HG03378 (cell line): Measurements from ENCODE around the gene SNX6.
"Not testable (repeated sequence)": the region's sequence is repeated elsewhere in the genome, so short reads cannot be mapped to it uniquely, and the experiment has no call there.

Experiments
- ATAC-seq: cut with Tn5 transposase; IDR thresholded peaks from one replicate; pipeline ENCODE4 v1.9.1; 2021; ENCODE audit warnings: mild to moderate bottlenecking, moderate library complexity; ENCODE audit not compliant: unreplicated experiment

Gene SNX6

DNA sequence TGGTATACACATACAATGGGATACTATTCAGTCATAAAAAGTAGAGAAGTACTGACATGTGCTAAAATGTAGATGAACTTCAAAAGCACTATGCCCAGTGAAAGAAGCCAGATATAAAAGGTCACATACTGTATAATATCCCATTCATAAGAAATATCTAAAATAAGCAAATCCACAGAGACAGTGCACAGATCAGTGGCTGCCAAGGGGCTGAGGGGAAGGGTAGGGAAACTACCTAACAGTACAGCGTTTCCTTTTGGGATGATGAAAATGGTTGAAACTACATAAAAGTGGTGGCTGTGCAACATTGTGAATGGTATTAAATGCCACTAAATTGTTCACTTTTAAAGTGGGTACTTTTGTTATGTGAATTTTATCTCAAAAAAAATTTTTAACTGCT, 102.4 kb downstream of the SNX6 start:
- ATAC-seq, result no peak

DNA sequence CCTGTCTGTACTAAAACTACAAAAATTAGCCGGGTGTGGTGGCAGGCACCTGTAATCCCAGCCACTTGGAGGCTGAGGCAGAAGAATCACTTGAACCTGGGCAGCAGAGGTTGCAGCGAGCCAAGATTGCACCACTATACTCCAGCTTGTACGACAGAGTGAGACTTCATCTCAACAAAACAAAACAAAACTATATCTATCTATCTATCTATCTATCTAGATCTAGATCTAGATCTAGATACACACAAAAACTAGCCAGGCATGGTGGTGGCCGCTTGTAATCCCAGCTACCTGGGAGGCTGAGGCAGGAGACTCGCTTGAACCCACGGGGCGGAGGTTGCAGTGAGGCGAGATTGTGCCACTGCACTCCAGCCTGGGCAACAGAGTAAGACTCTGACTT, 105.7 kb downstream of the SNX6 start:
- ATAC-seq, result not testable (repeated sequence)

DNA sequence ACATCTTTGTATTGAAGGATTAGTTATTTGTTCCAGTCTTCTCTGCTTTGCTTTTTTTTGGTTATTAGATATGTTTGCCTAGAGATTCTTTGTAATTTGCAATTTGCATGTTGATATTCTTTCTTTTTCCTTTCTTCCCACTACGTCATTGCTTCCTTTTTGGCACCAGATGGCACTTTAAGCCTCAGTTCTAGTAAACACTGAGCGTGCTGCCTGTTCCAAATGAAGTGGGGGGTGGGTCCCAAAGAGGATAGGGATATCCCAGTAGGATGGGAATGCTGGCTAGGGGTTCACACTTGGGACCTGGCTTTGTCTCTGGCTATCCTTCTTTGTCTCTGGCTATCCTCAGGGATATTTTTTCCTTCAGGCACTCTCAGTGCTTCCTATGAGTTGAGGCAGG, 107.5 kb downstream of the SNX6 start:
- no peak for ATAC-seq

DNA sequence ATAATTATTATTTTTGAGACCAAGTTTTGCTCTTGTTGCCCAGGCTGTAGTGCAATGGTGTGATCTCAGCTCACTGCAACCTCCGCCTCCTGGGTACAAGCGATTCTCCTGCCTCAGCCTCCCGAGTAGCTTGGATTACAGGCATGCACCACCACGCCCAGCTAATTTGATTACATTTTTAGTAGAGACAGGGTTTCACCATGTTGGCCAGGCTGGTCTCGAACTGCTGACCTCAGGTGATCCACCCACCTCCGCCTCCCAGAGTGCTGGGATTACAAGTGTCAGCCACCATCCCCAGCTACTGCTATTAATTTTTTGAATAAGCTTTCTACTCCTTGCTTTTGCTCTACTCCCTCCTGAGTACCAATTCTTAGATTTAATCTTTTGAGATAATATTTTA, 108.9 kb downstream of the SNX6 start:
- ATAC-seq, result not testable (repeated sequence)

DNA sequence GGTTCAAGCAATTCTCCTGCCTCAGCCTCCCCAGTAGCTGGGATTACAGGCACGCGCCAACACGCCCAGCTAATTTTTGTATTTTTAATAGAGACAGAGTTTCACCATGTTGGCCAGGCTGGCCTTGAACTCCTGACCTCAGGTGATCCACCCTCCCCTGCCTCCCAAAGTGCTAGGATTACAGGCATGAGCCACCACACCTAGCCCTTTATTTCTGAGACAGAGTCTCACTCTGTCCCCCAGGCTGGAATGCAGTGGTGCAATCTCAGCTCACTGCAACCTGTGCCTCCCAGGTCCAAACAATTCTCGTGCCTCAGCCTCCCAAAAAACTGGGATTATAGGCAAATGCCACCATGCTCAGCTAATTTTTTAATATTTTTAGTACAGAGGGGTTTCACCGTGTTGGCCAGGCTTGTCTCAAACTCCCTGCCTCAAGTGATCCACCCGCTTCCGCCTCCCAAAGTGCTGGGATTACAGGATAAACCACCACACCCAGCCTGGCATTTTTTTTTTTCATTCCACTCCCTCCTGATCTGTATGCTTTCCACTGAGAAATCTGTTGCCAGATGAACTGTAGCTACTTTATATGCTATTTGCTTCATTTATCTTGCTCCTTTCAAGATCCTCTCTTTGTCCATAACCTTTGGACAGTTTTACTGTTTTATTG, 109.5 kb downstream of the SNX6 start:
- not testable (repeated sequence) for ATAC-seq
